SK-N-SH treated with all-trans-retinoic acid at 6 μM for 48 hours (cell line): ENCODE results near the gene DRGX.

ENCODE experiments used
- ATAC-seq: fragments of 200-7000 bp; cut with Tn5 transposase; 3 replicates; pipeline ENCODE4 v1.9.1; 2020; ENCODE audit warnings: mild to moderate bottlenecking, moderate library complexity
- ARNTL ChIP-seq: fragments of 450-650 bp; formaldehyde crosslinking; IDR thresholded peaks from 2 replicates; pipeline ENCODE4 v1.5.0; 2020; ENCODE audit warnings: low read depth, mild to moderate bottlenecking, moderate library complexity, borderline replicate concordance
- BACH2 ChIP-seq: fragments of 250-450 bp; sonication (Bioruptor Pico); IDR thresholded peaks from 2 replicates; pipeline ENCODE4 v1.9.0; 2021; ENCODE audit warnings: mild to moderate bottlenecking, borderline replicate concordance
- CREB5 ChIP-seq: fragments of 250-450 bp; sonication (Bioruptor Pico); IDR thresholded peaks from 2 replicates; pipeline ENCODE4 v1.5.1; 2020; ENCODE audit warnings: low read depth, mild to moderate bottlenecking, moderate library complexity
- CSRNP3 ChIP-seq: fragments of 250-450 bp; sonication (Bioruptor Pico); IDR thresholded peaks from 2 replicates; pipeline ENCODE4 v1.5.1; 2021; ENCODE audit warnings: mild to moderate bottlenecking, moderate library complexity
- ESRRG ChIP-seq: fragments of 250-450 bp; sonication (Bioruptor Pico); IDR thresholded peaks from 2 replicates; pipeline ENCODE4 v1.6.1; 2021; ENCODE audit warnings: mild to moderate bottlenecking
- GLIS3 ChIP-seq: fragments of 250-450 bp; sonication (Bioruptor Pico); IDR thresholded peaks from 2 replicates; pipeline ENCODE4 v1.5.0; 2020; ENCODE audit warnings: mild to moderate bottlenecking, moderate library complexity
- ISL1 ChIP-seq: fragments of 250-450 bp; sonication (Bioruptor Pico); IDR thresholded peaks from 2 replicates; pipeline ENCODE4 v2.1.2; 2022; ENCODE audit warnings: mild to moderate bottlenecking, moderate library complexity
- OSR1 ChIP-seq: fragments of 250-450 bp; sonication (Bioruptor Pico); IDR thresholded peaks from 2 replicates; pipeline ENCODE4 v1.8.0; 2022; ENCODE audit warnings: moderate library complexity, mild to moderate bottlenecking, inconsistent platforms
- PATZ1 ChIP-seq: fragments of 250-450 bp; sonication (Bioruptor Pico); IDR thresholded peaks from 2 replicates; pipeline ENCODE4 v1.8.0; 2020; ENCODE audit warnings: mild to moderate bottlenecking, moderate library complexity, borderline replicate concordance
- POU6F1 ChIP-seq: fragments of 250-450 bp; sonication (Bioruptor Pico); IDR thresholded peaks from 2 replicates; pipeline ENCODE4 v1.8.0; 2021; ENCODE audit warnings: low read depth, mild to moderate bottlenecking, moderate library complexity, borderline replicate concordance
- PPARA ChIP-seq: fragments of 250-450 bp; sonication (Bioruptor Pico); IDR thresholded peaks from 2 replicates; pipeline ENCODE4 v1.5.0; 2020; ENCODE audit warnings: mild to moderate bottlenecking, borderline replicate concordance
- RARB ChIP-seq: fragments of 250-450 bp; sonication (Bioruptor Pico); IDR thresholded peaks from 2 replicates; pipeline ENCODE4 v1.8.0; 2021; ENCODE audit warnings: mild to moderate bottlenecking, moderate library complexity
- SNAI2 ChIP-seq: fragments of 250-450 bp; sonication (Bioruptor Pico); IDR thresholded peaks from 2 replicates; pipeline ENCODE4 v1.5.0; 2020; ENCODE audit warnings: mild to moderate bottlenecking, moderate library complexity
- TCF4 ChIP-seq: fragments of 250-450 bp; sonication (Bioruptor Pico); IDR thresholded peaks from 2 replicates; pipeline ENCODE4 v1.8.0; 2021; ENCODE audit warnings: mild to moderate bottlenecking, moderate library complexity, borderline replicate concordance
- TOX ChIP-seq: fragments of 250-450 bp; sonication (Bioruptor Pico); IDR thresholded peaks from 2 replicates; pipeline ENCODE4 v1.8.0; 2021; ENCODE audit warnings: mild to moderate bottlenecking, moderate library complexity, borderline replicate concordance
- ZC3H10 ChIP-seq: fragments of 250-450 bp; sonication (Bioruptor Pico); IDR thresholded peaks from 2 replicates; pipeline ENCODE4 v1.5.1; 2021; ENCODE audit warnings: mild to moderate bottlenecking, moderate library complexity
- ZFP3 ChIP-seq: fragments of 250-450 bp; sonication (Bioruptor Pico); IDR thresholded peaks from 2 replicates; pipeline ENCODE4 v1.5.0; 2020; ENCODE audit warnings: mild to moderate bottlenecking, moderate library complexity
- ZFP30 ChIP-seq: fragments of 450-650 bp; formaldehyde crosslinking; IDR thresholded peaks from 2 replicates; pipeline ENCODE4 v1.5.0; 2022; ENCODE audit warnings: mild to moderate bottlenecking, moderate library complexity
- ZNF70 ChIP-seq: fragments of 450-650 bp; formaldehyde crosslinking; IDR thresholded peaks from 2 replicates; pipeline ENCODE4 v1.5.0; 2020; ENCODE audit warnings: mild to moderate bottlenecking, moderate library complexity
- ZNF8 ChIP-seq: fragments of 450-650 bp; formaldehyde crosslinking; IDR thresholded peaks from 2 replicates; pipeline ENCODE4 v1.5.0; 2020; ENCODE audit warnings: mild to moderate bottlenecking, moderate library complexity

DRGX gene

GRCh38 chr10:49325131-49325915, 70.6 kb downstream of the DRGX start:
- TF ChIP-seq TOX (CRISPR knock-in tag), result no peak
- TF ChIP-seq, all 23 proteins: peak for 0
- ATAC-seq, result no peak

- ATAC-seq, result no peak
- TF ChIP-seq TOX (CRISPR knock-in tag), result no peak
- TF ChIP-seq ARNTL (CRISPR knock-in tag), result no peak
- no peak for TF ChIP-seq ZFP30 (CRISPR knock-in tag)
- no peak for TF ChIP-seq PATZ1 (CRISPR knock-in tag)
- no peak for TF ChIP-seq PPARA (CRISPR knock-in tag)
- TF ChIP-seq ZFP3 (CRISPR knock-in tag), result no peak
- no peak for TF ChIP-seq RARB (CRISPR knock-in tag)
- TF ChIP-seq ZC3H10, result no peak
- TF ChIP-seq OSR1 (CRISPR knock-in tag), result no peak
- TF ChIP-seq ZNF70, result no peak
- TF ChIP-seq BACH2 (CRISPR knock-in tag), result no peak
- no peak for TF ChIP-seq GLIS3 (CRISPR knock-in tag)
- no peak for TF ChIP-seq ISL1
Measured at GRCh38 chr10:49324711-49325110, 71.2 kb downstream of the DRGX start.

- ATAC-seq, result no peak
- no peak for TF ChIP-seq CSRNP3 (CRISPR knock-in tag)
- TF ChIP-seq PPARA (CRISPR knock-in tag), result no peak
- TF ChIP-seq CREB5, result no peak
- no peak for TF ChIP-seq ISL1
- no peak for TF ChIP-seq ARNTL (CRISPR knock-in tag)
- no peak for TF ChIP-seq OSR1 (CRISPR knock-in tag)
- TF ChIP-seq ESRRG (CRISPR knock-in tag), result no peak
- no peak for TF ChIP-seq POU6F1
- TF ChIP-seq TCF4 (CRISPR knock-in tag), result no peak
- no peak for TF ChIP-seq GLIS3 (CRISPR knock-in tag)
- TF ChIP-seq SNAI2 (CRISPR knock-in tag), result no peak
- no peak for TF ChIP-seq ZNF70
- TF ChIP-seq ZNF8 (CRISPR knock-in tag), result no peak
- TF ChIP-seq ZFP3 (CRISPR knock-in tag), result no peak
- TF ChIP-seq PATZ1 (CRISPR knock-in tag), result no peak
Measured at GRCh38 chr10:49323896-49324270, 72.0 kb downstream of the DRGX start.
